GM21723 (cell line): ENCODE measurements around the gene GPHN.

Source experiments
- ATAC-seq: cut with Tn5 transposase; IDR thresholded peaks from one replicate; pipeline ENCODE4 v1.9.1; 2021; ENCODE audit warnings: mild to moderate bottlenecking, moderate library complexity; ENCODE audit not compliant: unreplicated experiment

GPHN gene

GRCh38 chr14:67137744-67138371 lies 629.9 kb downstream of the GPHN start:
- no peak for ATAC-seq

GRCh38 chr14:67140556-67140955 lies 632.6 kb downstream of the GPHN start:
- no peak for ATAC-seq

- ATAC-seq: no peak
Observed at GRCh38 chr14:67141146-67141900, 633.4 kb downstream of the GPHN start.

GRCh38 chr14:67151082-67151666 lies 643.2 kb downstream of the GPHN start:
- ATAC-seq: no peak

- ATAC-seq: no peak
Observed at GRCh38 chr14:67158566-67158965, 650.6 kb downstream of the GPHN start.

GRCh38 chr14:67162385-67162784 lies 654.4 kb downstream of the GPHN start:
- no peak for ATAC-seq

GRCh38 chr14:67166450-67166853 lies 658.5 kb downstream of the GPHN start:
- no peak for ATAC-seq

GRCh38 chr14:67167420-67168109 lies 659.6 kb downstream of the GPHN start:
- no peak for ATAC-seq

GRCh38 chr14:67168110-67168441 lies 660.1 kb downstream of the GPHN start:
- ATAC-seq: no peak

GRCh38 chr14:67170660-67171059 lies 662.7 kb downstream of the GPHN start:
- no peak for ATAC-seq

- ATAC-seq: no peak
Observed at GRCh38 chr14:67172056-67172455, 664.1 kb downstream of the GPHN start.

- ATAC-seq: no peak
Observed at GRCh38 chr14:67172520-67172919, 664.6 kb downstream of the GPHN start.

- ATAC-seq: no peak
Observed at GRCh38 chr14:67173719-67174118, 665.8 kb downstream of the GPHN start.

- no peak for ATAC-seq
Observed at GRCh38 chr14:67186172-67186768, 678.3 kb downstream of the GPHN start.

GRCh38 chr14:67186789-67187584 lies 679.0 kb downstream of the GPHN start:
- no peak for ATAC-seq

- ATAC-seq: no peak
Observed at GRCh38 chr14:67187826-67188225, 679.9 kb downstream of the GPHN start.

- ATAC-seq: no peak
Observed at GRCh38 chr14:67188326-67188725, 680.4 kb downstream of the GPHN start.

GRCh38 chr14:67191768-67192290 lies 683.9 kb downstream of the GPHN start:
- no peak for ATAC-seq

GRCh38 chr14:67192366-67192765 lies 684.4 kb downstream of the GPHN start:
- ATAC-seq: no peak

GRCh38 chr14:67195279-67195678 lies 687.3 kb downstream of the GPHN start:
- no peak for ATAC-seq
